ENCODE results near the gene RRM1. TPM values are rescaled to one million over a fixed set of nuclear protein-coding genes. Genes with fewer than 3 reads are reported as not detected.

Gene RRM1
- total RNA-seq, 4 donors from 2014 or later: 25.3 to 35.6 (median 34.0) TPM

DNA sequence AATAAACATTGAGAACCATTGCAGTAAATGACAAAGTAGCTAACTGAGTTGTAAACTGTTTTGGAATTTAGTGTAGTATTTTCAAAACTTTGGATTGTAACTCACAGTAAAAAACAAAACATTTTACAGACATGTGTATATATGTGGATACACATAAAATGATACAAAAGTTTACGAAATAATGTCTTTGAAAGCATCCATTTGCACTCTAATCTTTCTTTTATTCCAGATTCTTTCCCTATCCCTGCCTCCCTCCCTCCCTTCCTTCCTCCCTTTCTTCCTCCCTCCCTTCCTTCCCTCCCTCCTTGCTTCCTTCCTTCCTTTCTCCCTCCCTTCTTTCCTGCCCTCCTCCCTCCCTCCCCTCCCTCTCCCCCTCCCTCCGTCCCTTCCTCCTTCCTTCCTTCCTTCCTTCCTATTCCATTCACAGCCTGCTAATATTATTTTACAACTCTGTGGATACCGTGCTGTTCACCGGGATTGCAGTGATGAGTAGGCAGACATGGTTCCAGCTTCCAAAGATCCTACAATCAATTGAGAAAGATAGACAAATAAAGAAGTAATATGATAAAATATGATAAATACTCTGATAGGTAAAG, 3.5 kb downstream of the RRM1 start:
- 85 to 86% methylated on average over 4 of the region's 4 CpGs for WGBS, 2 donors
- intact Hi-C loops (cut with DNase I): no loop called here

DNA sequence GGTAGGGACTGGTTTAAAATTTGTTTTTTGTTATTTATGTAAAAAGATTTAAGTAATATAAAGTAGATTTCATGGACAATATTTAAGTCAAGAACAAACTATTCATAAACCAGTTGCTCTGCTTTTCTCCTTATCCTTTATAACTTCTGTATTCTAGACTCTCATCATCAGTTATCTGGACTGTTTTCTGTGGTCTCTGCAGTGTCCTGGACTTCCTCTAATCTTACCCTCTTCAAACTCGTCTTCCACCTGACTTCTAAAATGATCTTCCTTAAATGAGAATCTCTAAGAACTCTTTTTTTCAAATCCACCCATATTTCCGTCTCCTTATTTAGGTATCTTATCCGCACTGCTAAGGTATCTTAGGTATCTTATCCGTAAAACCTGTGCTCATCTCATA, 8.1 kb downstream of the RRM1 start:
- no peaks in the 10 kb centered on the region for H3K27me3 ChIP-seq
- DNase-seq: no peak
- H3K4me3 ChIP-seq (replicated peaks in 1 of 3): no peak overlapping the region
- H3K4me1 ChIP-seq: peaks cover 0 to 2% of the 10 kb centered on the region in 2 donors
- intact Hi-C loops (cut with DNase I): no loop called here
- H3K9me3 ChIP-seq: no peaks in the 10 kb centered on the region
- peaks cover 9 to 12% of the 10 kb centered on the region in 2 donors for H3K36me3 ChIP-seq
- WGBS, 2 donors: 95% methylated on average over 4 of the region's 4 CpGs
- TF ChIP-seq, protein P1, sequence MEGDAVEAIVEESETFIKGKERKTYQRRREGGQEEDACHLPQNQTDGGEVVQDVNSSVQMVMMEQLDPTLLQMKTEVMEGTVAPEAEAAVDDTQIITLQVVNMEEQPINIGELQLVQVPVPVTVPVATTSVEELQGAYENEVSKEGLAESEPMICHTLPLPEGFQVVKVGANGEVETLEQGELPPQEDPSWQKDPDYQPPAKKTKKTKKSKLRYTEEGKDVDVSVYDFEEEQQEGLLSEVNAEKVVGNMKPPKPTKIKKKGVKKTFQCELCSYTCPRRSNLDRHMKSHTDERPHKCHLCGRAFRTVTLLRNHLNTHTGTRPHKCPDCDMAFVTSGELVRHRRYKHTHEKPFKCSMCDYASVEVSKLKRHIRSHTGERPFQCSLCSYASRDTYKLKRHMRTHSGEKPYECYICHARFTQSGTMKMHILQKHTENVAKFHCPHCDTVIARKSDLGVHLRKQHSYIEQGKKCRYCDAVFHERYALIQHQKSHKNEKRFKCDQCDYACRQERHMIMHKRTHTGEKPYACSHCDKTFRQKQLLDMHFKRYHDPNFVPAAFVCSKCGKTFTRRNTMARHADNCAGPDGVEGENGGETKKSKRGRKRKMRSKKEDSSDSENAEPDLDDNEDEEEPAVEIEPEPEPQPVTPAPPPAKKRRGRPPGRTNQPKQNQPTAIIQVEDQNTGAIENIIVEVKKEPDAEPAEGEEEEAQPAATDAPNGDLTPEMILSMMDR (IDR thresholded peaks at IDR 0.05): no peak
- TF ChIP-seq POLR2A (IDR thresholded peaks at IDR 0.05): no peak
- no peak overlapping the region for H3K27ac ChIP-seq

More for the DNA sequence above, 3.5 kb downstream of the RRM1 start:
- Histone ChIP-seq H3K27ac (no peak overlapping the region), H3K4me1 (peaks cover 4 to 14% of the 10 kb centered on the region in 2 donors), H3K27me3 (no peaks in the 10 kb centered on the region), H3K4me3 (replicated peaks in 1 of 3) (no peak overlapping the region), H3K9me3 (no peaks in the 10 kb centered on the region), H3K36me3 (no peaks in the 10 kb centered on the region)
- TF ChIP-seq POLR2A (IDR thresholded peaks at IDR 0.05): no peak
- TF ChIP-seq, protein P1 (IDR thresholded peaks at IDR 0.05): no peak
- DNase-seq: no peak

DNA sequence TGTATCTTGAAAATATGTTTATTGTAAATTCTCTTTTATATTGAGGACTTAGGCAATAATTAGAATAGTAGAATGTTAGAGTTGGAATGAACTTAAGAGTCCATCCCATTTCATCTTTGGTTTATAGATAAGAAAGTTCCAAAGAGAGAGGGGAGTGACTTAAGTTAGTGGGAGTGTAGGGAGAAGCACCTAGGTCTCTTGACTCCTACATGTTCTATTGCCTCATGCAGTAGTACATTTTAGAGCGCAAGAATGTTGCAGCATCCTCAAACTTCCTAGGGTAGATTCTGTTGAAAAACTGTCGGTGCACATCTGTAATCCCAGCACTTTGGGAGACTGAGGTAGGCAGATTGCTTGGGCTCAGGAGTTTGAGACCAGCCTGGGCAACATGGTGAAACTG, 8.7 kb downstream of the RRM1 start:
- TF ChIP-seq, protein P1 (IDR thresholded peaks at IDR 0.05): no peak
- TF ChIP-seq POLR2A (IDR thresholded peaks at IDR 0.05): no peak
- intact Hi-C loops (cut with DNase I): no loop called here
- DNase-seq: no peak
- Histone ChIP-seq H3K9me3 (no peaks in the 10 kb centered on the region), H3K4me1 (no peaks in the 10 kb centered on the region), H3K36me3 (peaks cover 9 to 12% of the 10 kb centered on the region in 2 donors), H3K4me3 (replicated peaks in 1 of 3) (no peak overlapping the region), H3K27ac (no peak overlapping the region), H3K27me3 (no peaks in the 10 kb centered on the region)
- 100% methylated on average over 2 of the region's 2 CpGs for WGBS, 2 donors

DNA sequence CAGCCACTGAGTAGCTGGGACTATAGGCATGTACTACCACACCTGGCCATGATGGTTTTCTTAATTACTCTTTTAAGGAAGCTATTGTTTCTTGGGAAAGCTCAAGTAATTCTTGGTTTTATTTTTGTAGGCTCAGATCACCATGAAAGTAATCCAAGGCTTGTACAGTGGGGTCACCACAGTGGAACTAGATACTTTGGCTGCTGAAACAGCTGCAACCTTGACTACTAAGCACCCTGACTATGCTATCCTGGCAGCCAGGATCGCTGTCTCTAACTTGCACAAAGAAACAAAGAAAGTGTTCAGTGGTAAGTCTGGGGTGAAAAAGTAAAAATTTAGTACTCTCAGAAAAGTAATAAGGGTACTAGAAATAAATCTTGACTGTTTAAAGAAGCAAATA, 11.3 kb downstream of the RRM1 start:
- no peak overlapping the region for H3K4me3 ChIP-seq (replicated peaks in 1 of 3)
- DNase-seq: no peak
- peaks cover 9 to 12% of the 10 kb centered on the region in 2 donors for H3K36me3 ChIP-seq
- no peak overlapping the region for H3K27ac ChIP-seq
- 97% methylated on average over 1 of the region's 1 CpG for WGBS, 2 donors
- H3K4me1 ChIP-seq: no peaks in the 10 kb centered on the region
- TF ChIP-seq, protein P1 (IDR thresholded peaks at IDR 0.05): no peak
- TF ChIP-seq POLR2A (IDR thresholded peaks at IDR 0.05): no peak
- intact Hi-C loops (cut with DNase I): no loop called here
- no peaks in the 10 kb centered on the region for H3K27me3 ChIP-seq
- no peaks in the 10 kb centered on the region for H3K9me3 ChIP-seq

DNA sequence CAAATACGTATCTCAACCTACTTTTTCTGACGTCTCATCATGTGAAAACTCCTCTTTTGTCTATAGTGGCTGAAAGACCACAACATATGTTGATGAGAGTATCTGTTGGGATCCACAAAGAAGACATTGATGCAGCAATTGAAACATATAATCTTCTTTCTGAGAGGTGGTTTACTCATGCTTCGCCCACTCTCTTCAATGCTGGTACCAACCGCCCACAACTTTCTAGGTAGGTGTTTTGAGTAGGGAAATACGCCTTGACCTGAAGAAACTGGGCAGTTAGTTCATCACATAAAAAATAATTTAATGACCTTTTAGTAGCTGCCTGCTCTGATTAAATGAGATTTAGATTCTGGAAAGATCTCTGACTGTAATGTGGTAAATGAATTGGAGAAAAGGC, 17.2 kb downstream of the RRM1 start:
- Histone ChIP-seq H3K4me3 (replicated peaks in 1 of 3) (no peak overlapping the region), H3K27me3 (no peaks in the 10 kb centered on the region), H3K4me1 (no peaks in the 10 kb centered on the region), H3K36me3 (peaks cover 12 to 15% of the 10 kb centered on the region in 2 donors), H3K27ac (no peak overlapping the region), H3K9me3 (no peaks in the 10 kb centered on the region)
- 77 to 78% methylated on average over 5 of the region's 5 CpGs for WGBS, 2 donors
- intact Hi-C loops (cut with DNase I): no loop called here
- DNase-seq: no peak
- no peak for TF ChIP-seq POLR2A (IDR thresholded peaks at IDR 0.05)
- TF ChIP-seq, protein P1 (IDR thresholded peaks at IDR 0.05): no peak
